Fibroblast of skin of right quadriceps (primary cell): ENCODE measurements around the gene NGEF.

Experiments
- DNase-seq: peaks from one replicate; pipeline ENCODE4 v3.0.0-alpha.2; 2013

The NGEF gene

DNA sequence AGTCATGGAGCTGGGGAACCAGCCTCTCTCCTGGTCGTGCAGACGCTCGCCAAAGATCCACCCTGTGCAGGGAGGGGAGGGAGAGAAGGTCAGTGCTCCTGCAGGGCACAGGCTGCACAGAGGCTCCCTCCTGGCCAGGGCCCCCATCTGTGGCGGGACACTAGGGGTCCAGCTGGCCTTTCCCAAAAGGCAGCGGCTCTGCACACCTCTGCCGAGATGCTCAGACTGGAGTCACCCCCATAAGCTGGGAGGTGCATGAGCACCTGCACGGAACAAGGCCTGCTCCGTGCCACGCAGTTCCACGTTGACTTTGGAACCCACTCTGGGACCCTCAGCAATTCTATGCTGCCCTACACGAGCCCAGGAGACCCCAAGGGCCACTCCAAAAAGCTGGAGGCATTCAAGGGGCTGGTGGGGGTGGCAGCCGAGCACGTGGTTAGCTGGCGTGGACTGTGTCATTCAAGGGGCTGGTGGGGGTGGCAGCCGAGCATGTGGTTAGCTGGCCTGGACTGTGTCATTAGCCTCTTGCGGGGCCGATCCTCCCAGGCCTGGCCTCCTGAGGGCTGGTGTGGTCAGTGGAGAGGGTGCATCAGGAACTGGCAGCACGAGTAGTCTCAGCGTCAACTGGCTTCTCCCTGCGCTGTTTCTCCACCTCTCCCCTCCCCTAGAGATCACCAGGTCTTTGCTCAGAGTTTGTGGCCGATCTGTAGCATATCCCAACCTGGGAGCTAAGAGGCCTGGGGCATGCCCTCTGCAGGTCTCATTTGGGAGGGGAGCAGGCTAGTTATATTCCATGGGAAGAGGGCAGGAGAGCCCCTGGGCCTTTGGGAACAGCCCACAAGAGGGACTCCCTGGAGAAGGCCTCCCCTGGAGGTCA lies 133.2 kb downstream of the NGEF start:
- no peak for DNase-seq

DNA sequence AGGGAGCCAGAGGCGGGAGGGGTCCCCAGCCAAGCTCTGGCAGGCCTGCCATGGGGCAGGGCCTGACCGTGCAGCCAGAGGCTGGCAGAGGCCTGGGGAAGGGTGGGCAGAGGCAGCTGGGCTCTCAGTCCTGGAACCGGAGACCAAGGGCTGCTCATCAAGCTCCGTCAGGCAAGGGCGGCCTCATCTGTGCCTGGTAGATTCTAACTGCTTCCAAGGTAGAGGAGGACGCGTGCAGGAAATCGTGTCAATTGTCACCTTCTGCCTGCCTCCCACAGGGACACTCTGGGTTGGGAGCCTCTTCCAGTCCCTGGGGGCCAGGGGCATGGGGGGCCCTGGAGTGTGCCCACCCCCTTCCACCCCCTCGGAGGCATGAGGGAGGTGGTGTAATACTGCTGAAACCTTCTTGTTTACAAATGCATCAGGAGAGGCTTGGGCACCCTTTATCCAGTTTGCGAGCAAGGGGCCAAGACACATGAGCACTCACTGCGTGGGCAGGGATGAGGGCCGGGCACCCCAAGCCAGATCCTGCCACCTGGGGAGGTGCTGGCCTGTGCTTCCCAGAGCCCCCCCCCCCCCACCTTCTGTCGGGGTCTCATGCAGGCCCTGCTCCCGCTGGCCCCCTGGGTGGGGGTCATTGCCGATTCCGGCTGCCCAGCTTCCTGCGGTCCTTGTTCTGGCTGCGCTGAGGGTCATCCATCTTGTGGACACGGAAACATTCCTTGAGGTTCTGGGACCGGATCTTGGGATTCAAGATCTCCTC lies 134.0 kb downstream of the NGEF start:
- no peak for DNase-seq

DNA sequence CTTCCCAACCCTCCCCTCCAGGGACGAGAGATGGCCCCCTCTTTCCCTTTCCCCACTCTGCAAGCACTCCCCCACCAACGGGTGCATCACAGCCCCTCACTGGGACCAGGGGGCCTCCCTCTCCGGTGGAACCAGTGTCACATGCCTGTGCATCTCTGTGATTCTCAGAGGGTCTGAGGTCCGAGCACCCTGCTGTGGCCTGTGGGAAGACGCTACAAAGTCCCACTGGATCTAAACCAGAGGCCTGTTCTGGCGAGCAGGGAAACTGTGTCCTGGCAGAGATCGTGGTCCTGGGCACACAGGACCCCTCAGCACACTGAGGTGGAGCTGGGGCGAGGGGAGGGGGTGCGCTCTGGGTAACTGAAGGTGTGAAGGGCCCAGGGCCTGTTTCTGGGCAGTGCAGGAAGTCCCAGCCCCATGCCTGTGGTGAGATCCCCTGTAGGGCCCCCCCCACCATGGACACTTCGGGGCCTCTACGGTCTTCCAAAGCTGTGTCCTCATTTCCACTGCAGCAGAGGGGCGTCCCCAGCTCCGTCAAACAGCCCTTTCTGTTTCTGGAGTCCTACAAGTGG lies 135.0 kb downstream of the NGEF start:
- no peak for DNase-seq

DNA sequence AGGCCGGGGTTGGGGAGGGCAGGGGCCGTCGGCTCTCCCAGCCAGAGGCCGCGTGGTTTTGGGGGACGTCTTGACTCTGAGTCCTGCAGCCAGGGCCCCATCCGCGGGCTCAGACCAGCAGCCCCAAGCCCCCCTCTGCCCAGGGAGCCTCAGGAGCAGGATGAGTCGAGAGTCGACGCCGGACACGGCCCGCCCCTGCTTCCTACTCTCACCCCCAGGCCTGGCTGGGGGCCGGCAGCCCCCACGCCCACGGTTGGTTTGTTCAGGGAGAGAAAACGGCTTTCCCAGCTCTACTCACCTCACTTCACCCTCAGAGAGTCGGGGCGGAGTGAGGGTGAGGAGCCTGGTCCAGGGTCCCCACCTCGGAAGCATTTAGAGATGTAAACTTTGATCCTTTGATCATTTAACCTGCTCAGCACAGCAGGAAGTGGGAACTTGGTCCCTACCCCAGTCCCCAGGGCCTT lies 136.0 kb downstream of the NGEF start:
- DNase-seq: no peak

DNA sequence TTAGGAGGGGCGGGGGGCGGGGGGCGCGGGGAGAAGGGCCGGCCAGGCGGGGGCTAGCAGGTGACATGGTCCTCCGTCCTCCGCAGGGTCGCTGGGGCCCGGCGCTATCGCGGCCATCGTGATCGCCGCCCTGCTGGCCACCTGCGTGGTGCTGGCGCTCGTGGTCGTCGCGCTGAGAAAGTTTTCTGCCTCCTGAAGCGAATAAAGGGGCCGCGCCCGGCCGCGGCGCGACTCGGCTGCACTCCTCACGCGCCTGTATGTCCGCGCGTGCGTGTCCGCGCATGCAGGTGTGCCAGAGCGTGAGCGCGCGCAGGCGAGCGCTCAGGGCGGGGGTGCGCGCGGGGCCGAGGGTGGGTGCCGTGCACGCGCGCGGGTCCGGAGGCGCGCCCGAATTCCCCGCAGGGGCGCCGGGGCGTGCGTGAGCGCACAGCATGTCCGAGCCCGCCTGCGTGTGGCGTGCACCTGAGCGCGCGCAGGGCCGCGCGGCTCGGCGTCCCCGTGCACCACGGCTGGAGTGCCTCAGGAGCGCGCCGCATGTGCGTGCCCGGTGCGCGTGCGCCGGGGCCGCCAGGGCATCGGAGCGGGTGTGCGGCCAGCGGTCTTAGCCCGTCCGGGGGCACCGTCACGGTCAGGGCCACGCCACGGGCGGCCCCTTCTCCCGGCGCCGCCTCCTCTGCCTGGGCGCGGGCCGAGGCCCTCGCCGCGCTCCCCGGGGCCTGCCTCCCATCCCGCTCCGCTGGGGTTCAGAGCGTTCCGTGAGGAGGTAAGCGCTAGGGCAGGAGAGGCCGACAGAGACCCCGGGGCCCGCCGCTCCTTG lies 136.7 kb downstream of the NGEF start:
- DNase-seq: no peak

DNA sequence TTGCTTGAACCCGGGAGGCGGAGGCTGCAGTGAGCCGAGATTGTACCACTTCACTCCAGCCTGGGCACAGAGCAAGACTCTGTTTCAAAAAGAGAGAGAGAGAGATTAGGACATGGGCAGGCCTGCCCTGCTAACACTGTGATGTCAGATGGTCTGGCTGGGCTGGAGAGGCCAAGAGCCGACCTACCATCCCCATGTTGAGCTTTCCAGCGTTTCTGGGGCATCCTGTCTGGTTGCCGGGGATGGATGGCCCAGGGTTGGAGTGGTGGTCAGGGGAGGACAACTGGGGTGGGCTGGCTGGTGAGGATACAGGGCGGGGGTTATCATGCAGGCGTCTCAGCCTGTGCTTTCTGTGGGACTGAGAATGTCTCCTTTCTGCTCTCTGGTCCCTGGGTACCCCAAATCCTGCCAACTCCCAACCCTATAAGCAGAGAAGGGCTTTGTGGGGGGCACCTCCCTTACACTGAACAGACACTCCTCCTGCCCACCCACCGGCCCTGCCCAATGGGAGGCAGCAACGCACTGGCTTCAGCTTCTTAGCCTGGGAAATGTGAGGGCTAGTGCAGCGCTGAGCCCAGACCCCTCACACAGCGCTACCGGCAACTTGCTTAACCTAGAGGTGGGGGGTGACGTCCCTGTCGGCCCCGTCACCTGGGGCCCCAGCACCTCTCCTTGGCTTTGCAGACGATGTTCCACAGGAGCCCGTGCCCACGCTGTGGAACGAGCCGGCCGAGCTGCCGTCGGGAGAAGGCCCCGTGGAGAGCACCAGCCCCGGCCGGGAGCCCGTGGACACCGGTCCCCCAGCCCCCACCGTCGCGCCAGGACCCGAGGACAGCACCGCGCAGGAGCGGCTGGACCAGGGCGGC lies 137.6 kb downstream of the NGEF start:
- DNase-seq: no peak

DNA sequence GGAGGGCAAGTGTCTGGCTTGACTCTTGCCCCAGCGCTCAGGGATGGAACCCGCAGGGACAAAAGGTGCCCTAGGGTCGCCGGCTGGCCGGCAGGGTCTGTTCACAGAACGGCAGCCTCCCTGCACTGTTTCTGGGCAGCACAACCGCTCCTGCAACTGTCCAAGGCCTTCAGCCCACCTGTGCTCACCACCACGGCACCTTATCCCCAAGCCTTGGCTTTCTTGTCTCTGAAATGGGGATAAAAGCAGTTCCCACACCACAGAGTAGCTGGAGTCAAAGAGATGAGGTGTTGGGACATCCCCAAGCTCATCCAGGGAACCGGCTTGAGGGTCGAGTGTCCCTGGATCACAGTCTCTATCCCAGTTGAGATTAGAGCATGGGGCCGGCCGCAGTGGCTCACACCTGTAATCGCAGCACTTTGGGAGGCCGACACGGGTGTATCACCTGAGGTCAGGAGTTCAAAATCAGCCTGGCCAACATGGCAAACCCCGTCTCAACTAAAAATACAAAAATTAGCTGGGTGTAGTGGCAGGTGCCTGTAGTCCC lies 138.3 kb downstream of the NGEF start:
- DNase-seq: no peak

DNA sequence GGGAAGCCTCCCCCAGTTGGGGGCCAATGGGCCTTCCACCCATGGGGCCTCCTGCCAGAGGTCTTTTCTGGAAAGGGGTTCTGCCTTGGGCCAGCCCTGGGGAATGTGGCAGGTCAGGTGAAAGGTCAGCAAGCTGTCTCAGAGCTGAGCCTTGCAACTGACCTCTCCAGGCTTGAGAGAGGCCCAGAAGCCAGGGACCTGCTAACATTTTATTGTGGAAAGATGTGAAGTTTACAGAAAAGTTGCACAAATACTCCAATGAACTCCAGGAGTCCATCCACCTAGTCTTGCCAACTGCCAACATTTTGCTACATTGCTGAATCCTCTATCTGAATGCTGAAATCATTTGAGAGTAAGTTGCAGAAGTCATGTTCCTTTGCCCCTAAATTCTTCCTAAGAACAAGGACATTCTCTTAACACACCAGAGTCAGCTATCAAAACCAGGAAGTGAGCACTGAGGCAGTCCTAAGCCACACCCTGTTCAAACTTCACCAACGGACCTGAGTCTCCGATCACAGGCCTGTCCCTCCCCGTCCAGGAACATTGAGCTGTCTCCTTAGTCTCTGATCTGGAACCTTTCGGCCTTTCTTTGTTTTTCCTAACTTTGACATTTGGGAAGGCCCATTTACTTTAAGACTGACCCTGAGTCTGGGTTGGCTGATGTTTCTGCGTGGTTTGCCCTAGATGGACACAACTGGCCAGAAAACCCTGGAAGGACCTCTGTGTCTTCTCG lies 139.0 kb downstream of the NGEF start:
- DNase-seq: no peak

DNA sequence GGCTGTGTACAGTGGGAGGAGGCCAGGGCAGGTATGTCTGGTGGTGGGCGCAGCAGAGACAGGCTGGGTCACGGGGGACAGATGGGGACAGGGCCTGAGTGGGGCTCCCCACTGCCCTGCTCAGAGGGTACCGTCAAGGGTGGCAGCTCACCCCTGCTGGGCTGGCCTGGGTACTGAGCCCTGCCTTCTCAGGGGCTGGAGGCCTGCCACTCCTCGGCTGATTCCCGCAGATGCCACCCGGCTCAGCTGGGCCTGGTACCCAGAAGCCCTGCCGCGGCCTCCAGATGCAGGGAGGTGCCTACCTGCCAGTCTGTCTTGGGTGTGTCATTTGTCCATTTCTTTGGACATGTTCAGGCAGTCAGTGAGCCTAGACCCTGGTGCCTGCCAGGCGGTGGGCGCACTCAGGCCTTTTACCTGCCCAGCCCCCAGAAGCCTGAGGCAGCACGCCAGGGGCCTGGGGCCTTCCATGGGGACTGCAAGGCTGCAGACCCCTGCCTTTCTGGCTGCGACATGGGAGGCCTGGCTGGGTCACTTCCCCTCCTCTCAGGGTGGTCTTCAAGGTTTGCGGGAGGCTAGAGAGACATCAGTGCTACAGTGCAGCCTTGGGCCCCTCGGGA lies 139.7 kb downstream of the NGEF start:
- DNase-seq: no peak

DNA sequence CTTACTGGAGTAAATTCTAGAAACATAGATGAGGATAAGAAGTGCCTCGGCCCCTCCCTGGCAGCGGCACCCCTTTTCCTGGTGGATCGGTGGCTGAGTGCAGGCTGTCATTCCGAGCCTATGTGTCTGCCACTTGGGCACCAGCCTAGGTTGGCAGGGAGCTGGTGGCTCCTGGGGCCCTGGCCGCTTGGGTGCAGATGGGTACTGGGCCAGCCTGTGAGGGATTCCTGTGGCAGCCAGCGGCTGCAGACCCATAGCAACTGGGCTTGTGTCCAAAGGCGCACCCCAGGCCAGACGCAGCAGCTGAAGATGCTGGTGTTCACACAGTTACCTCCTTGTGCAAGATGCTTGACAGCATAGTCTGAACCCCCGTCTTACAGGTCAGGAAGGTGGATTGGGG lies 140.2 kb downstream of the NGEF start:
- no peak for DNase-seq

DNA sequence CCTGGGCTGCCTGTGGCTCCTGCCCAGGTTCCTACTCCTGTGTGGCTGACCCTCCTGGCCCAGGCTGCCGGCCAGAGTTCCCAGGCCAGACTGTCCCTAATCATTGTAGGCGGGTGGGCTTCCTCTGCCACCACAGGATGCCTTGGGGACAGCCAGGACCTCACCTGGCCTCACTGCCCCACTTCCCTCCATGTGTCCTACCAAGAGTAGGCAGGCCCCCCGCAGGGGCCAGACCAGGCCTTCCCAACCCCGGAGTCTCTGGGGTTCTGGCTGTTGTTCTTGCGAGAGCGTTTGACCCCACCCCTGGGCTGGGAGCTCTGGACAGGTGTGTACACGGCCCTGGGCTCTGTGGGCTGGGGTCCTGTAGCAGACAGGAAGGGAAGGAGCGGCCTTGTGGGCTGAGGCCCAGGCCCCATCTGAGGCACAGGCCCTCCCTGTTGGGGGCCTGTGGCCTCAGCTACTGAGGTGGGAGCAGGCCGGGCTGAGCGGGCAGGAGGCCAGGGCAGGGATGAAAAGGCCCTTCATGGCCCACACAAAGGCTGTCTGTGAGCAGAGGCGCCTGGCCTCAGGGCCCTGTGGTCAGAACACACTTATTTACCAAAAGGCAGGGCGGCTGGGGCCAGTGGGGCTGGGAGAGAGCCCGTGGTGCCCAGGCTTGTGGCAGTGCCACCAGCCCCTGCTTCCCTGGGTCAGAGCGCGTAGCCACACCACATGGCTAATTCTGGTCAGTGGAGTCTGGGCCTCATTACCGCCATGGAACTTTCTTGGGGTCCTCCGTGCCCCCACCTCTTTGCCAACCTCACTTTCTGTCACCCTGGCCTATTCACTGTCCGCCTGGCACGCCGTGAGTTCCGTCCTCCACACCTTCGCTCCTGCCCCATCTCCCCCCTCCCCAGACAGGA lies 141.0 kb downstream of the NGEF start:
- DNase-seq: no peak

DNA sequence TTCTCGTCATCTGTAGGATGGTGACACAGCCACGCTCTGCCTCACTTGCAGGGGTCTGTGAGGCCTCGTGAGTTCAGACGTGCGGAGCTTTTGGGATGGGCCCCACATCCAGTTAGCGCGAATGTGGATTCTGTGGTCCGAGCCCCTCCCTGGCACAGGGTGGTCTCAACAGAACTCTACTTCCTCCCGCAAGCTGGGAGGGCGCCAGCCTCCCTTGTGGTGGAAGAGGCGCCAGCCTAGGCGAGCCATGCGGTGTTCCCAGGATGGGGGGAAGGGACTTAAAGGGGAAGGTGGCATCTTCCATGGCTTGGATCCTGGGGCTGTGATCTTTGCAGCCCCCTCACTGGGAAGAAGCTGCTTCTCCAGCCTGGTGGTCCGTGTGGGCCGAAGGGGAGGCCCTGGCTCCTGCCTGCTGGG lies 141.6 kb downstream of the NGEF start:
- no peak for DNase-seq

DNA sequence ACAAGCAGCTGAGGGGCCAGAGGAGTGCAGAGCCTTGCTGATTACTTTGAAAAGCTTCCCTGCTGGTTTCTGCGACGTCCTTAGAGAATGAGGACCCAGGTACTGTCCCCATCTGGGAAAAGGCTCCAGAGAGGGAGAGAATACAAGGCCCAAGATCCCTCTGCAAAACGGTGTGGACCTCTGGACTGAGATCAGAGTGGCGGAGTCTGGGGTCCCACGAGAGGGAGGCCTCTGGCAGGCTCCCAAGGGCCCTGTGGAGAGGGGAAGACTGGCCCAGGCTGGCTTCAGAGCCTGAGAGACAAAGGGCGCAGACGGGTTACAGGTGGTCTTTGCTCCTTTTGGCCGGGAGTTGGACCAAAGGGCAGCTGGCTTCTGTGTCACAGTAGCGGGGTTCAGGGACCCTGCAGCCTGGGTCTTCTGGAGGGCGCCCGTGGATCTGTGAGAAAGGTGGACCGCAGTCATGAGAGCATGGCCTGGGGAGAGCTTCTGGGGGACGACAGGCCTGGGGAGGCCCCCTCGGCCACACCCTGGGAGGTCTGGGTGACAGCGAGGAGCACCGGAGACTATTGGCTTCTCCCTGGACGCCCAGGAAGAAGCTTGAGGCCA lies 142.2 kb downstream of the NGEF start:
- no peak for DNase-seq

DNA sequence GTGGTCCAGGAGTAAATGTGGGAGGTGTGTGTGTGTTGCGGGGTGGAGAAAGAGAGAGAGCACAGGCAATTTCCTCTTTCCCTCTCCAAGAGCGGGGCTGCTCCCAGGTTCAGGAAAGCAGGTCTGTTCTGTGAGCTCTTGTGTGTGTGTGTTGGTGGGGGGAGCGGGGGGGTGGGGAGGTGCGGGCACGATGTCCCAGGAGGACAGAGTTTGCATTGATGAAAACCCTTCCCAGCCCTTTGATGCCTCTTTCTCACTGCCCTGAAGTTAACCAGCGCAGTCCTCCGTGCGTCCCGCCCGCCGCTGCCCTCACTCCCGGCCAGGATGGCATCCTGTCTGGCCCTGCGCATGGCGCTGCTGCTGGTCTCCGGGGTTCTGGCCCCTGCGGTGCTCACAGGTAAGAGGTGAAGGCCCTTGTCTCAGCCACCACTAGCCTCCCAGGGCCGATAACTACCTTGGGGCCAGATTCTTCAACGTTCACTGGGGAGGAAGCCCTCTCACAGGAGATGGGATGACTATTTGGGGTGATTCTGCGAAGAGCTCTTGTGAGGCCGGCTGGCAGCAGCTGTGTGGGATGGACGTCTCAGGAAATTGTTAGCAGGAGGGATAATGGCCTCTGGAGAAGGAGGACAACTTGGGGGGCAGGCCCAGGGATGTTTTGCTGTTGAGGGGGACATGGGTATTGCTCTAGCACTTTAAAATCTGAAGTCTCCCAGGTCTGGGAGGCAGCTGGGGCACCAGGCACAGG lies 142.9 kb downstream of the NGEF start, which contains the start of gene SNORC:
TSS of gene SNORC (plus strand) at position 247 of the 748 bp plus-strand sequence. CDS start at position 325, 78 bp downstream.
- no peak for DNase-seq

DNA sequence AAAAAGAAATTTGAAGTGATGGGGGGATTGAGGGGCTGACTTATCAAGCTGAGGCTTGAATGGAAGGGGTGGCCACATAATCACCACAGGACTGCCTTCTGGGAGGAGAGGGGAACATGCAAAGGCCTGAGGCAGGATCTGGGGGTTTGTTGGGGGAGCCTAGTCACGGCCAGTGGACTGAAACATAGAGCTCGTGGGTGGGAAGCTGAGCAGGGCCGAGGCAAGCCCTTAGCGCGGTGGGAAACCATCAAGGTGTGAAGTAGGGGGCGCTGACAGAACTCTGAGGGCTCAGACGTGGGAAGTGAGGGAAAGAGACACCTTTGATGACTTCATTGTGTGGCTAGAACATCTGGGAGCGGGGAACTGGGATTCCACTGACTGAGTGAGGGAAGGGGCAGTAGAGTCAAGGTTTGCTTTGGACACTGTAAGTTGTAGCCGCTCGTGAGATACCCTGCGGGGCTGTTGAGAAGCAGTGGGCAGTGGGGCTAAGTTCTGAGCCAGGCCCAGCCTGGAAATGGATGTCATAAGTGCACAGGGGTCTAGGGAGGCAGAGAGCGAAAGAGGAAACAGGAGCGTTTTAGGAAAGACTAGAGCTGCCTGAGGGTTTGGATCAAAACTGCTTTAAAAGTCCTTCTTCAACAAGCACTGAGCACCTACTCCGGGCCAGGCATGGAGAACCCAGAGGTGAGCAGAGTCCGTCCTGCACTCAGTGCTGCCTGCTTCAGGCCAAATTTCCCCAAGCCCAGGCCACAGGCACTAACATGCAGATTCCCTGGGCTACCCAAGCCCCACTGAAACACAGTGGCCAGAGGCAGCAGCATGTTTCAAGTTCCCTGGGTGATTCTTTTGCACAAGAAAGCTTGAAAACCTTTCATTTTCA lies 143.7 kb downstream of the NGEF start:
- no peak for DNase-seq

DNA sequence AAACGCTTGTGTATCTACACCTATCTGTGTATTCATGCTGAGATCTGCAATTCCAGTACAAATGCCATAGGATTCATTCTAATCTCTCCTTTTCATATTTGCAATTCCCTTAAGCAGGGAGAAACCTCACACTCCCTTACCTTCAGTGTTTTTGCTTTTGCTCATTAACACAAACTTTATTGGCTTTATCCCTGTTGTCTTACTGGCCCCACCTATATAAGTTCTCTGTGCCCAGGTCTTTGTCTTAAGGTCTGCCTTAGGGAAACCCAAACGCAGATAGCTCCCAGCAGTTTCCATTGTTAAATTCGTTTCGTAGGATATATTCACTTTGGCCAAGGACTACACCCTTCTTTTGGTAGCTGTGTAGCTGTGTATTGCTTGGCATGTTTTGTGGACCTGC lies 147.0 kb downstream of the NGEF start:
- no peak for DNase-seq

DNA sequence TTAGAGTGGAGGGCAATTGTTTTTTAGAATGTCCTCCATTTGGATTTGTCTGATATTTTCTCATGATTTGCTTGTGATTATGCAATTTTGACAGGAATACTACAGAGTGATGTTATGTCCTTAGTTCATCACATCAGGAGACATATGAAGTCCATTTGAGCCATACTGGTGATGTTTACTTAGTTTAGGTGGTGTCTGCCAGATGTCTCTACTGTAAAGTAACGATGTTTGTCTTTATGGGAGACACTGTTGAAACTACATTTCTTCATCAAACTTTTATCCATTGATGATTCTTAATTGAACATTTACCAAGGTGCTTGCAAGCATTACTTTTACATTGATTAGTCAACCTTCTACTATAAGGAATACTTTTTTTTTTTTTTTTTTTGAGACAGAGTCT lies 147.9 kb downstream of the NGEF start:
- no peak for DNase-seq
